Kidney (tissue), 14 donors: ENCODE data around the gene CXCL10. TPM values are rescaled to one million over a fixed set of nuclear protein-coding genes. Genes with fewer than 3 reads are reported as not detected.

Source experiments
- DNase-seq, 5 donors: peaks; one replicate each; pipeline ENCODE4 v3.0.0-alpha.2; 2013 to 2020
- FAIRE-seq: peaks from 2 replicates; lab custom pipeline; 2012; peaks lifted over from hg19 to GRCh38; lab: Jason Lieb, UNC
- H3K27ac ChIP-seq, 2 donors: one replicate each; pipeline ENCODE4 v1.7.0; 2013; ENCODE audit warnings: low read depth in 2 of 2, low read length in 2 of 2, inconsistent platforms in 1 of 2
- H3K27me3 ChIP-seq: one replicate; pipeline ENCODE4 v1.7.1; 2013; ENCODE audit warnings: low read length, inconsistent platforms; ENCODE audit not compliant: control insufficient read depth, insufficient read depth
- H3K36me3 ChIP-seq, 3 donors: one replicate each; pipeline versions ENCODE4 v1.7.0 to v1.7.1; 2013; ENCODE audit warnings: low read length in 3 of 3, control low read depth in 1 of 3, inconsistent platforms in 1 of 3; ENCODE audit not compliant: insufficient read depth in 3 of 3, control insufficient read depth in 2 of 3
- H3K4me1 ChIP-seq, 3 donors: one replicate each; pipeline versions ENCODE4 v1.7.0 to v1.7.1; 2013; ENCODE audit warnings: low read length in 3 of 3, inconsistent platforms in 1 of 3, low read depth in 1 of 3; ENCODE audit not compliant: control insufficient read depth in 2 of 3, insufficient read depth in 2 of 3
- H3K4me3 ChIP-seq, 3 donors: one replicate each; pipeline versions ENCODE4 v1.7.0 to v1.8.1; 2013; ENCODE audit warnings: low read length in 3 of 3, control low read depth in 1 of 3, inconsistent platforms in 1 of 3
- H3K9ac ChIP-seq, 3 donors: one replicate each; pipeline versions ENCODE4 v1.7.0 to v1.7.1; 2013; ENCODE audit warnings: low read length in 3 of 3, control low read depth in 1 of 3, inconsistent platforms in 1 of 3
- H3K9me3 ChIP-seq, 3 donors: one replicate each; pipeline versions ENCODE4 v1.7.0 to v1.7.1; 2013; ENCODE audit warnings: low read length in 3 of 3, control low read depth in 1 of 3, inconsistent platforms in 1 of 3; ENCODE audit not compliant: control insufficient read depth in 2 of 3, insufficient read depth in 1 of 3
- intact Hi-C: fragments of 100-400 bp; cut with DNase I; formaldehyde crosslinking; loops from one replicate; pipeline ENCODE4 v1.11.1; 2022
- polyA plus RNA-seq: library from polyadenylated mRNA; stranded (reverse); fragments of 350-450 nt; fragmentation: Illumina TruSeq; extraction: RNeasy Lipid Tissue Mini Kit (QIAGEN cat#74804); gene quantifications from one replicate; pipeline ENCODE4 v1.2.3, GENCODE V29; 2014; ENCODE audit warnings: low read depth, low replicate concordance; ENCODE audit not compliant: insufficient read depth
- total RNA-seq: library from RNA; stranded (reverse); fragmentation: NEBNext Ultra II Directional; extraction: Animal tissue kit (Norgen Biotek cat#: 25700); gene quantifications from one replicate; pipeline ENCODE4 v1.2.1, GENCODE V29; 2021
- TF ChIP-seq, protein P1 (sequence below): IDR thresholded peaks from 3 replicates; pipeline ENCODE4 v1.5.1; 2012; ENCODE audit warnings: mild to moderate bottlenecking, moderate library complexity, borderline replicate concordance; ENCODE audit not compliant: insufficient read depth; ENCODE audit errors: extremely low read depth
- donor health status: control.
- donor health status: control.
- donor health status: control.
- donor health status: control.
- donor health status: control.
- donor health status: DM: yes; HTN: yes; CAD: no.
- donor health status: Normal renal cell carcinoma (clear cell type).

Gene CXCL10
- total and polyA plus RNA-seq, 2 donors from 2014 or later, result 1.3 to 1.4 TPM

GRCh38 chr4:76012388-76012801 lies 10.9 kb downstream of the CXCL10 start:
- Histone ChIP-seq H3K27me3 (no peaks in the 10 kb centered on the region), H3K9ac (no peak overlapping the region), H3K36me3 (no peaks in the 10 kb centered on the region), H3K27ac (peak overlapping the region; percentile 23 to 54), H3K9me3 (no peaks in the 10 kb centered on the region), H3K4me1 (peaks cover 0 to 2% (median 0%) of the 10 kb centered on the region in 3 donors), H3K4me3 (no peak overlapping the region)
- TF ChIP-seq, protein P1, sequence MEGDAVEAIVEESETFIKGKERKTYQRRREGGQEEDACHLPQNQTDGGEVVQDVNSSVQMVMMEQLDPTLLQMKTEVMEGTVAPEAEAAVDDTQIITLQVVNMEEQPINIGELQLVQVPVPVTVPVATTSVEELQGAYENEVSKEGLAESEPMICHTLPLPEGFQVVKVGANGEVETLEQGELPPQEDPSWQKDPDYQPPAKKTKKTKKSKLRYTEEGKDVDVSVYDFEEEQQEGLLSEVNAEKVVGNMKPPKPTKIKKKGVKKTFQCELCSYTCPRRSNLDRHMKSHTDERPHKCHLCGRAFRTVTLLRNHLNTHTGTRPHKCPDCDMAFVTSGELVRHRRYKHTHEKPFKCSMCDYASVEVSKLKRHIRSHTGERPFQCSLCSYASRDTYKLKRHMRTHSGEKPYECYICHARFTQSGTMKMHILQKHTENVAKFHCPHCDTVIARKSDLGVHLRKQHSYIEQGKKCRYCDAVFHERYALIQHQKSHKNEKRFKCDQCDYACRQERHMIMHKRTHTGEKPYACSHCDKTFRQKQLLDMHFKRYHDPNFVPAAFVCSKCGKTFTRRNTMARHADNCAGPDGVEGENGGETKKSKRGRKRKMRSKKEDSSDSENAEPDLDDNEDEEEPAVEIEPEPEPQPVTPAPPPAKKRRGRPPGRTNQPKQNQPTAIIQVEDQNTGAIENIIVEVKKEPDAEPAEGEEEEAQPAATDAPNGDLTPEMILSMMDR, result no peak
- DNase-seq (no peak), FAIRE-seq (no peak)
- intact Hi-C loops, result no loop called here

DNA sequence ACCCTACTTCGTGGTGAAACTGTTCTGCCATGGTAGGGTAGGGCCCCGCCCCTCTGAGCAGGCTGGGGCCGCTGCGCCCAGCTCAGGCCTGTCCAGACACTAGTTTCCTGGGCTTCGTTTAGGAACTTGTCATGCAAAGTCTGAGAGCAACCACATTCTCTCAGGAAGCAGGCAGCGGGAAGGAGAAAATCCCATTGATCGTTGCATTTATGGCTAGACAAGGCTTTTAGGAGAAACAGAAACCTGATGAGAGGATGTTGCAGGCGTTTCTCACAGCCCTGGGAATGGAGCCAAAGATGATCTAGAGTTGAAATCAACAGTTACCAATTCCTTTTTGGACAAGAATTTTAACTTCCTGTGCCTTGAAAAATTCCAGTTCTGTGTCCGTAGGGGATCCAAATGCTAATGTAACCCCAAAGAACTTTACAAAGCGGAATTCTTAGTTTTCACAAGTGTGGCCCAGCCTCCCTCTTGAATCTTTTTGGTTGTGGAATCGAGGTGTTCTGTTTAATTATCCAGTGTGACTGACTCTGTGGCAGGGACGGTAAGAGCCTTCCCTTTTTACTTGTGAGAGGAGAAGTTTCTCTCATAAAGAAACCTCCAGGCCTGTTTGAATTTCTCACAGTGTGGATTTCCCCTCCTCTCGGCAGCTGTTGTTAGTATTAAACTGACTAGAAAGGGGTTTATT lies 11.5 kb downstream of the CXCL10 start:
- TF ChIP-seq, protein P1, result no peak
- Histone ChIP-seq H3K4me3 (peak overlapping the region in 2 of 3 donors; percentile 30 to 32), H3K27me3 (no peaks in the 10 kb centered on the region), H3K9ac (peak overlapping the region in 1 of 3 donors; percentile 38), H3K4me1 (peaks cover 0 to 2% (median 0%) of the 10 kb centered on the region in 3 donors), H3K9me3 (no peaks in the 10 kb centered on the region), H3K36me3 (no peaks in the 10 kb centered on the region), H3K27ac (peak overlapping the region; percentile 23 to 54)
- intact Hi-C loops, result no loop called here
- FAIRE-seq (no peak), DNase-seq (peak in 1 of 5 donors; percentile 61)

GRCh38 chr4:76011018-76011670 lies 12.2 kb downstream of the CXCL10 start:
- FAIRE-seq, result no peak

More at GRCh38 chr4:76011018-76011670, 12.2 kb downstream of the CXCL10 start:
- peak in 1 of 5 donors; percentile 69 for DNase-seq
- no peaks in the 10 kb centered on the region for H3K27me3 ChIP-seq
- intact Hi-C loops, result no loop called here
- H3K9ac ChIP-seq, result no peak overlapping the region
- H3K4me3 ChIP-seq, result peak overlapping the region in 1 of 3 donors; percentile 32
- TF ChIP-seq, protein P1, result no peak
- peak overlapping the region; percentile 14 to 23 for H3K27ac ChIP-seq
- no peaks in the 10 kb centered on the region for H3K9me3 ChIP-seq
- H3K36me3 ChIP-seq, result no peaks in the 10 kb centered on the region
- peaks cover 0 to 2% (median 0%) of the 10 kb centered on the region in 3 donors for H3K4me1 ChIP-seq
